GM18505 (cell line): ENCODE results near the gene SETBP1.

Experiments
- ATAC-seq: cut with Tn5 transposase; IDR thresholded peaks from one replicate; pipeline ENCODE4 v1.9.1; 2021; ENCODE audit not compliant: unreplicated experiment
- POLR2A ChIP-seq: IDR thresholded peaks from 4 replicates; pipeline ENCODE4 v1.6.1; 2011; ENCODE audit warnings: borderline replicate concordance; ENCODE audit not compliant: insufficient read depth, insufficient read length; ENCODE audit errors: extremely low read depth

The SETBP1 gene

GRCh38 chr18:44747157-44747556, 66.5 kb downstream of the SETBP1 start:
- ATAC-seq: no peak
- no peak for TF ChIP-seq POLR2A

- TF ChIP-seq POLR2A: no peak
- ATAC-seq: no peak
These were observed 67.9 kb downstream of the SETBP1 start for GRCh38 chr18:44748582-44748981.

- TF ChIP-seq POLR2A: no peak
- ATAC-seq: no peak
These were observed 70.1 kb downstream of the SETBP1 start for GRCh38 chr18:44750774-44751173.

GRCh38 chr18:44754567-44754966, 73.9 kb downstream of the SETBP1 start:
- no peak for ATAC-seq
- TF ChIP-seq POLR2A: no peak

GRCh38 chr18:44758861-44759631, 78.4 kb downstream of the SETBP1 start:
- peak; percentile 54 for TF ChIP-seq POLR2A
- ATAC-seq: peak; percentile 97

GRCh38 chr18:44759925-44760342, 79.2 kb downstream of the SETBP1 start:
- peak; percentile 43 for TF ChIP-seq POLR2A
- peak; percentile 45 for ATAC-seq

- ATAC-seq: no peak
- TF ChIP-seq POLR2A: no peak
These were observed 81.1 kb downstream of the SETBP1 start for GRCh38 chr18:44761812-44762211.

- ATAC-seq: no peak
- no peak for TF ChIP-seq POLR2A
These were observed 82.6 kb downstream of the SETBP1 start for GRCh38 chr18:44763327-44763726.

GRCh38 chr18:44764863-44765262, 84.2 kb downstream of the SETBP1 start:
- ATAC-seq: no peak
- no peak for TF ChIP-seq POLR2A

GRCh38 chr18:44765456-44765855, 84.8 kb downstream of the SETBP1 start:
- no peak for TF ChIP-seq POLR2A
- no peak for ATAC-seq

GRCh38 chr18:44766450-44766849, 85.8 kb downstream of the SETBP1 start:
- ATAC-seq: no peak
- TF ChIP-seq POLR2A: no peak

- ATAC-seq: no peak
- no peak for TF ChIP-seq POLR2A
These were observed 87.1 kb downstream of the SETBP1 start for GRCh38 chr18:44767807-44768206.

GRCh38 chr18:44770641-44771040, 90.0 kb downstream of the SETBP1 start:
- no peak for TF ChIP-seq POLR2A
- ATAC-seq: no peak

- ATAC-seq: no peak
- no peak for TF ChIP-seq POLR2A
These were observed 90.9 kb downstream of the SETBP1 start for GRCh38 chr18:44771572-44771955.

GRCh38 chr18:44771956-44772917, 91.5 kb downstream of the SETBP1 start:
- no peak for ATAC-seq
- no peak for TF ChIP-seq POLR2A
